HepG2 (cell line): Measurements from ENCODE around the gene ARHGEF6. TPM values are rescaled to one million over a fixed set of nuclear protein-coding genes. Genes with fewer than 3 reads are reported as not detected.

Experiments used
- ATAC-seq: fragments of 200-7000 bp; cut with Tn5 transposase; 3 replicates; pipeline ENCODE4 v1.9.1; 2020; ENCODE audit warnings: mild to moderate bottlenecking, moderate library complexity
- BruUV-seq: library from RNA; stranded (reverse); fragments of 400-500 nt; replicated peaks from 2 replicates; lab custom pipeline; 2021; lab: Mats Ljungman, UMichigan
- CTCF ChIA-PET: fragments of 300-600 bp; formaldehyde crosslinking; extraction: SDS; loops from one replicate; lab custom pipeline; 2021; ENCODE audit warnings: low total read pairs, inconsistent platforms, low intra/inter-chr PET ratio; lab: Yijun Ruan, JAX
- POLR2A ChIA-PET: fragments of 350-600 bp; sonication (Branson Sonifier 250); formaldehyde crosslinking; loops from one replicate; lab custom pipeline; 2020; ENCODE audit warnings: antibody characterized with exemption, inconsistent platforms; lab: Yijun Ruan, JAX
- DNase-seq: peaks from one replicate; pipeline ENCODE4 v3.0.0-alpha.2; 2015; ENCODE audit warnings: low spot score
- FAIRE-seq: peaks from 3 replicates; lab custom pipeline; 2011; peaks lifted over from hg19 to GRCh38; lab: Jason Lieb, UNC
- H2AFZ ChIP-seq: one replicate; pipeline ENCODE4 v1.6.1; 2011; ENCODE audit warnings: low read length, inconsistent platforms
- H3K27ac ChIP-seq: fragments of 300-600 bp; 3 replicates; pipeline ENCODE4 v1.8.0; 2011; ENCODE audit warnings: mixed run types, mild to moderate bottlenecking, mixed read lengths, low read length, inconsistent platforms; ENCODE audit not compliant: insufficient read depth; ENCODE audit errors: extremely low read length
- H3K27me3 ChIP-seq, 2 experiments: fragments of 200-600 bp in 1 of 2; 2 replicates in 1 of 2; 3 replicates in 1 of 2; pipeline versions ENCODE4 v1.6.0 to v1.8.0; 2011; ENCODE audit warnings: low read length in 2 of 2, mild to moderate bottlenecking in 2 of 2, moderate library complexity in 2 of 2, inconsistent platforms in 1 of 2; ENCODE audit not compliant: insufficient read depth in 2 of 2, control insufficient read depth in 1 of 2
- H3K36me3 ChIP-seq, 2 experiments: fragments of 200-600 bp in 1 of 2; replicated peaks in 1 of 2; 2 replicates in 1 of 2; 3 replicates in 1 of 2; pipeline versions ENCODE4 v1.5.1 to v1.8.0; 2011; ENCODE audit warnings: low read length in 2 of 2, inconsistent platforms in 1 of 2; ENCODE audit not compliant: insufficient read depth in 2 of 2, control insufficient read depth in 1 of 2
- H3K4me1 ChIP-seq: 2 replicates; pipeline ENCODE4 v1.5.1; 2012; ENCODE audit warnings: low read length, inconsistent platforms; ENCODE audit not compliant: insufficient read depth
- H3K4me2 ChIP-seq: 2 replicates; pipeline ENCODE4 v1.6.0; 2011; ENCODE audit warnings: low read depth, low read length, inconsistent platforms
- H3K4me3 ChIP-seq, 3 experiments: fragments of 200-600 bp in 1 of 3; sonication (generic), shearing (Covaris generic) in 1 of 3; replicated peaks in 1 of 3; 2 replicates each; pipeline ENCODE4 v1.5.1; 2011 to 2016; ENCODE audit warnings: low read length in 3 of 3, inconsistent platforms in 2 of 3, low read depth in 2 of 3, mild to moderate bottlenecking in 2 of 3, control low read depth in 1 of 3, mixed read lengths in 1 of 3; ENCODE audit not compliant: insufficient read depth in 1 of 3
- H3K79me2 ChIP-seq: one replicate; pipeline ENCODE4 v1.6.1; 2011; ENCODE audit warnings: low read length, inconsistent platforms; ENCODE audit not compliant: insufficient read depth
- H3K9ac ChIP-seq: 2 replicates; pipeline ENCODE4 v1.6.0; 2011; ENCODE audit warnings: mild to moderate bottlenecking, low read depth, low read length, inconsistent platforms; ENCODE audit not compliant: insufficient read depth
- H3K9me3 ChIP-seq: 2 replicates; pipeline ENCODE4 v1.5.1; 2012; ENCODE audit warnings: mild to moderate bottlenecking, low read length
- H4K20me1 ChIP-seq: 2 replicates; pipeline ENCODE4 v1.6.0; 2011; ENCODE audit warnings: inconsistent platforms, mild to moderate bottlenecking, low read length, moderate library complexity; ENCODE audit not compliant: insufficient read depth
- RNF219 ChIP-seq: sonication (generic); formaldehyde crosslinking; IDR thresholded peaks from 2 replicates; pipeline ENCODE4 v1.5.0; 2020; ENCODE audit warnings: mild to moderate bottlenecking, missing genetic modification reagents
- ZNF598 ChIP-seq: sonication (generic); formaldehyde crosslinking; IDR thresholded peaks from 2 replicates; pipeline ENCODE4 v1.5.1; 2020; ENCODE audit warnings: mild to moderate bottlenecking, missing genetic modification reagents, borderline replicate concordance
- ZNF777 ChIP-seq: sonication (generic); formaldehyde crosslinking; IDR thresholded peaks from 2 replicates; pipeline ENCODE4 v1.4.0; 2020; ENCODE audit warnings: missing genetic modification reagents
- WGBS: methylation state at CpG from one replicate; pipeline ENCODE4 v1.1.6; 2017; ENCODE audit warnings: low lambda C conversion rate; 5-methylcytosine and 5-hydroxymethylcytosine counted together
- in situ Hi-C: cut with HindIII; loops from 2 replicates; pipeline ENCODE4 v1.10.0; 2017; ENCODE audit warnings: low pct_unique_long_range_greater_than_20kb; ENCODE audit not compliant: extremely low pct_ligation_motif_present
- intact Hi-C: fragments of 100-400 bp; cut with micrococcal nuclease; formaldehyde crosslinking; loops from one replicate; pipeline ENCODE4 v1.10.0; 2022; ENCODE audit not compliant: unreplicated experiment
- polyA plus RNA-seq, 8 experiments: library from polyadenylated mRNA; depleted of rRNA in 3 of 8; stranded (reverse) in 7 of 8; unstranded in 1 of 8; fragments of >200 nt; fragmentation: Illumina TruSeq in 4 of 8; extraction: Trizol in 4 of 8; gene quantifications; 2 replicates each; pipeline versions ENCODE4 v1.2.1 to v1.2.3, GENCODE V29; 2011 to 2016; ENCODE audit warnings: low read depth in 4 of 8, missing spikeins in 1 of 8, mixed read lengths in 1 of 8; ENCODE audit not compliant: insufficient read depth in 1 of 8
- total RNA-seq, 5 experiments: library from RNA; depleted of rRNA; stranded (reverse); fragments of >200 nt; fragmentation: Illumina TruSeq; extraction: Trizol; gene quantifications; 2 replicates each; pipeline ENCODE4 v1.2.3, GENCODE V29; 2016; ENCODE audit warnings: low read depth in 1 of 5
- TF ChIP-seq, protein P1 (sequence below): sonication (generic); formaldehyde crosslinking; IDR thresholded peaks from 2 replicates; pipeline ENCODE4 v1.5.1; 2020; ENCODE audit warnings: mild to moderate bottlenecking, missing genetic modification reagents, moderate library complexity

Gene ARHGEF6
- total and polyA plus RNA-seq, 2 of the 13 experiments (the other 11 are each of a cell fraction or from before 2014, with no cell fraction given) = 0.03 TPM; not detected in 1

- Histone ChIP-seq H3K79me2 (no peaks in the 10 kb centered on the region), H3K27me3 (no peaks in the 10 kb centered on the region; a peak in 1 of 5 replicates), H3K27ac (no peak overlapping the region), H3K4me3 (no peak overlapping the region), H2AFZ (no peak overlapping the region), H4K20me1 (no peaks in the 10 kb centered on the region), H3K4me1 (no peaks in the 10 kb centered on the region), H3K9ac (no peak overlapping the region), H3K4me2 (no peak overlapping the region), H3K9me3 (no peaks in the 10 kb centered on the region), H3K36me3 (no peaks in the 10 kb centered on the region)
- FAIRE-seq (no peak), DNase-seq (no peak), ATAC-seq (no peak)
- CTCF ChIA-PET = no interaction called here
- POLR2A ChIA-PET = no interaction called here
- intact Hi-C loops = loop anchor here (2.0 kb wide), 1 partner anchor 34 kb away; no protein-coding TSS in a partner anchor
- WGBS = 39% methylated on average over 3 of the region's 7 CpGs
- no peak for TF ChIP-seq RNF219 (CRISPR knock-in tag)
- no peak for TF ChIP-seq ZNF777 (CRISPR knock-in tag)
- no peak for TF ChIP-seq ZNF598
- in situ Hi-C loops = no loop called here
- BruUV-seq = no TSS peak
Observed at GRCh38 chrX:136768469-136769084, 12.2 kb downstream of the ARHGEF6 start.

DNA sequence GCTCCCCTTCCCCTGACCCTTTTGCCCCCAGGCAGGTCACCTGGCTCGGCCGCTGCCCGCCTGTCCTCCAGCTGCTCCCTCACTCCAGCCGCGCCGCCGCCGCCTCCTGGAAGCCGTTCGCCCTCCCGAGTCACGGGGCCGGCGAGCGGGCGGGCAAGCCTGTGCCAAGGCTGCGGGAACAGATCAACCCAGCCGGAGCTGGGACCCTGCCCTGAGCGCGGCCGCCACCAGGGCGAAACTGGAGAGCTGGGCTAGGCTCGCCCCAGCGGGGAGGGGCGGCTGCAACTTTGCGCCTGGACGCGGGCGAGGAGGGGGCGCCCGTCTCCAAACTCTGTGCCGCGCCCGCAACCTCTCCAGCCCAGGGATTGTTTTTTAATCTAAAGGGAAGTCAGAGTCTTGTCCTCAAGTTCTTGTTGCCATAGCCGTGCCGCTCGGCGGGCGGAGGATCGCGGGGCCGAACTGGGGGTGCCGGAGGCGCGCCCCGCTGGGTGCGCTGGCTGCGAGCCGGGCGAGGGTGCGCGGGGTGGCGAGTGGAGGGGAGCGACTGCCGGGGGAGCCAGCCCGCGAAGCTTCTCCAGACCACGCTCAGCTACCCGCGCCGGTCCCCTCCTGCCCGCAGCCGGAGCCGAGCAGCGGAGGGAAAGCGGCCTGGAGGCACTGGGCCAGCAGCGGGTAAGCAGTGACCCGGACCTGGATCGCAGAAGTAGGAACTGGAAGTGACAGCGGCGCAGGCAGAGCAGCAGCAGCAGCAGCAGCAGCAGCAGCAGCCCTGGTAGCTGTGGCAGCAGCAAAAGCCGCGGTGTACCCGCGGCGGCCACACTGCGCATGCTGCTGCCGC, 13.4 kb downstream of the ARHGEF6 start:
- Histone ChIP-seq H3K9me3 (no peaks in the 10 kb centered on the region), H3K27ac (no peak overlapping the region), H3K9ac (no peak overlapping the region), H4K20me1 (no peaks in the 10 kb centered on the region), H3K4me3 (peak overlapping the region; percentile 38 to 52 (median 42); a peak in 4 of 6 replicates), H3K36me3 (no peaks in the 10 kb centered on the region), H2AFZ (no peak overlapping the region), H3K27me3 (no peaks in the 10 kb centered on the region; a peak in 1 of 5 replicates), H3K79me2 (no peaks in the 10 kb centered on the region), H3K4me2 (peak overlapping the region; percentile 36), H3K4me1 (no peaks in the 10 kb centered on the region)
- DNase-seq (peak; percentile 1), FAIRE-seq (no peak), ATAC-seq (peak; percentile 99)
- ChIA-PET CTCF (no interaction called here), POLR2A (no interaction called here)
- intact Hi-C loops = no loop called here
- WGBS = 0% methylated on average over 1 of the region's 78 CpGs
- no TSS peak for BruUV-seq
- in situ Hi-C loops = no loop called here
- TF ChIP-seq, protein P1, sequence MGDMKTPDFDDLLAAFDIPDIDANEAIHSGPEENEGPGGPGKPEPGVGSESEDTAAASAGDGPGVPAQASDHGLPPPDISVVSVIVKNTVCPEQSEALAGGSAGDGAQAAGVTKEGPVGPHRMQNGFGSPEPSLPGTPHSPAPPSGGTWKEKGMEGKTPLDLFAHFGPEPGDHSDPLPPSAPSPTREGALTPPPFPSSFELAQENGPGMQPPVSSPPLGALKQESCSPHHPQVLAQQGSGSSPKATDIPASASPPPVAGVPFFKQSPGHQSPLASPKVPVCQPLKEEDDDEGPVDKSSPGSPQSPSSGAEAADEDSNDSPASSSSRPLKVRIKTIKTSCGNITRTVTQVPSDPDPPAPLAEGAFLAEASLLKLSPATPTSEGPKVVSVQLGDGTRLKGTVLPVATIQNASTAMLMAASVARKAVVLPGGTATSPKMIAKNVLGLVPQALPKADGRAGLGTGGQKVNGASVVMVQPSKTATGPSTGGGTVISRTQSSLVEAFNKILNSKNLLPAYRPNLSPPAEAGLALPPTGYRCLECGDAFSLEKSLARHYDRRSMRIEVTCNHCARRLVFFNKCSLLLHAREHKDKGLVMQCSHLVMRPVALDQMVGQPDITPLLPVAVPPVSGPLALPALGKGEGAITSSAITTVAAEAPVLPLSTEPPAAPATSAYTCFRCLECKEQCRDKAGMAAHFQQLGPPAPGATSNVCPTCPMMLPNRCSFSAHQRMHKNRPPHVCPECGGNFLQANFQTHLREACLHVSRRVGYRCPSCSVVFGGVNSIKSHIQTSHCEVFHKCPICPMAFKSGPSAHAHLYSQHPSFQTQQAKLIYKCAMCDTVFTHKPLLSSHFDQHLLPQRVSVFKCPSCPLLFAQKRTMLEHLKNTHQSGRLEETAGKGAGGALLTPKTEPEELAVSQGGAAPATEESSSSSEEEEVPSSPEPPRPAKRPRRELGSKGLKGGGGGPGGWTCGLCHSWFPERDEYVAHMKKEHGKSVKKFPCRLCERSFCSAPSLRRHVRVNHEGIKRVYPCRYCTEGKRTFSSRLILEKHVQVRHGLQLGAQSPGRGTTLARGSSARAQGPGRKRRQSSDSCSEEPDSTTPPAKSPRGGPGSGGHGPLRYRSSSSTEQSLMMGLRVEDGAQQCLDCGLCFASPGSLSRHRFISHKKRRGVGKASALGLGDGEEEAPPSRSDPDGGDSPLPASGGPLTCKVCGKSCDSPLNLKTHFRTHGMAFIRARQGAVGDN (CRISPR knock-in tag) = peak; percentile 17; the same call in 1 of the 2 replicates
